ENCODE data around the gene SDHA. TPM values are rescaled to one million over a fixed set of nuclear protein-coding genes. Genes with fewer than 3 reads are reported as not detected.

The SDHA gene
- total and polyA plus RNA-seq, 2 of the 13 experiments (the other 11 are each of a cell fraction or from before 2014, with no cell fraction given) = 185 to 240 TPM

GRCh38 chr5:172841-173251 is 45.3 kb upstream of the SDHA start:
- TF ChIP-seq ELF1 (CRISPR knock-in tag; IDR thresholded peaks at IDR 0.05) (no peak), GPN1 (CRISPR knock-in tag; IDR thresholded peaks at IDR 0.05; ENCODE audit: borderline replicate concordance) (no peak), ZFP62 (CRISPR knock-in tag; IDR thresholded peaks at IDR 0.05) (no peak), RFX5 (IDR thresholded peaks at IDR 0.05; ENCODE audit: low read depth, low read length) (no peak), SP5 (CRISPR knock-in tag; IDR thresholded peaks at IDR 0.05; ENCODE audit: borderline replicate concordance, low read depth) (no peak), NFRKB (IDR thresholded peaks at IDR 0.05) (no peak), PAX8 (CRISPR knock-in tag; IDR thresholded peaks at IDR 0.05; ENCODE audit: borderline replicate concordance) (no peak)
- TF ChIP-seq, protein P1, sequence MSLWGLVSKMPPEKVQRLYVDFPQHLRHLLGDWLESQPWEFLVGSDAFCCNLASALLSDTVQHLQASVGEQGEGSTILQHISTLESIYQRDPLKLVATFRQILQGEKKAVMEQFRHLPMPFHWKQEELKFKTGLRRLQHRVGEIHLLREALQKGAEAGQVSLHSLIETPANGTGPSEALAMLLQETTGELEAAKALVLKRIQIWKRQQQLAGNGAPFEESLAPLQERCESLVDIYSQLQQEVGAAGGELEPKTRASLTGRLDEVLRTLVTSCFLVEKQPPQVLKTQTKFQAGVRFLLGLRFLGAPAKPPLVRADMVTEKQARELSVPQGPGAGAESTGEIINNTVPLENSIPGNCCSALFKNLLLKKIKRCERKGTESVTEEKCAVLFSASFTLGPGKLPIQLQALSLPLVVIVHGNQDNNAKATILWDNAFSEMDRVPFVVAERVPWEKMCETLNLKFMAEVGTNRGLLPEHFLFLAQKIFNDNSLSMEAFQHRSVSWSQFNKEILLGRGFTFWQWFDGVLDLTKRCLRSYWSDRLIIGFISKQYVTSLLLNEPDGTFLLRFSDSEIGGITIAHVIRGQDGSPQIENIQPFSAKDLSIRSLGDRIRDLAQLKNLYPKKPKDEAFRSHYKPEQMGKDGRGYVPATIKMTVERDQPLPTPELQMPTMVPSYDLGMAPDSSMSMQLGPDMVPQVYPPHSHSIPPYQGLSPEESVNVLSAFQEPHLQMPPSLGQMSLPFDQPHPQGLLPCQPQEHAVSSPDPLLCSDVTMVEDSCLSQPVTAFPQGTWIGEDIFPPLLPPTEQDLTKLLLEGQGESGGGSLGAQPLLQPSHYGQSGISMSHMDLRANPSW (CRISPR knock-in tag; IDR thresholded peaks at IDR 0.05; ENCODE audit: borderline replicate concordance) = no peak

More at GRCh38 chr5:172841-173251, 45.3 kb upstream of the SDHA start:
- Histone ChIP-seq H3K4me2 (ENCODE audit: low read depth, low read length) (no peak overlapping the region), H3K79me2 (ENCODE audit: insufficient read depth, low read length) (no peaks in the 10 kb centered on the region), H3K9ac (ENCODE audit: insufficient read depth, low read depth, low read length) (no peak overlapping the region), H3K4me3 (replicated peaks in 1 of 3; ENCODE audit: insufficient read depth in 1 of 3, low read depth in 2 of 3, low read length in 3 of 3) (no peak overlapping the region), H3K27me3 (ENCODE audit: control insufficient read depth in 1 of 2, insufficient read depth in 2 of 2, low read length in 2 of 2) (peaks cover 3 to 59% of the 10 kb centered on the region in 2 experiments), H4K20me1 (ENCODE audit: insufficient read depth, low read length) (no peaks in the 10 kb centered on the region), H3K4me1 (ENCODE audit: insufficient read depth, low read length) (no peaks in the 10 kb centered on the region), H3K36me3 (replicated peaks in 1 of 2; ENCODE audit: control insufficient read depth in 1 of 2, insufficient read depth in 2 of 2, low read length in 2 of 2) (no peaks in the 10 kb centered on the region), H2AFZ (ENCODE audit: low read length) (no peak overlapping the region), H3K9me3 (ENCODE audit: low read length) (no peaks in the 10 kb centered on the region), H3K27ac (ENCODE audit: extremely low read length, insufficient read depth, low read length) (no peak overlapping the region)
- intact Hi-C loops (cut with micrococcal nuclease; ENCODE audit: unreplicated experiment) (no loop called here), in situ Hi-C loops (cut with HindIII; ENCODE audit: extremely low pct_ligation_motif_present, low pct_unique_long_range_greater_than_20kb) (no loop called here)
- DNase-seq (ENCODE audit: low spot score) (no peak), FAIRE-seq (no peak), ATAC-seq (no peak)
- BruUV-seq (replicated peaks) = no TSS peak
- ChIA-PET POLR2A (no interaction called here), CTCF (ENCODE audit: low intra/inter-chr PET ratio, low total read pairs) (no interaction called here)
- WGBS (ENCODE audit: low lambda C conversion rate) = 43% methylated on average over 14 of the region's 17 CpGs
